ENCODE data around the gene DXO.
"Not testable (repeated sequence)": the region's sequence is repeated elsewhere in the genome, so short reads cannot be mapped to it uniquely, and the experiment has no call there.

Gene DXO

DNA sequence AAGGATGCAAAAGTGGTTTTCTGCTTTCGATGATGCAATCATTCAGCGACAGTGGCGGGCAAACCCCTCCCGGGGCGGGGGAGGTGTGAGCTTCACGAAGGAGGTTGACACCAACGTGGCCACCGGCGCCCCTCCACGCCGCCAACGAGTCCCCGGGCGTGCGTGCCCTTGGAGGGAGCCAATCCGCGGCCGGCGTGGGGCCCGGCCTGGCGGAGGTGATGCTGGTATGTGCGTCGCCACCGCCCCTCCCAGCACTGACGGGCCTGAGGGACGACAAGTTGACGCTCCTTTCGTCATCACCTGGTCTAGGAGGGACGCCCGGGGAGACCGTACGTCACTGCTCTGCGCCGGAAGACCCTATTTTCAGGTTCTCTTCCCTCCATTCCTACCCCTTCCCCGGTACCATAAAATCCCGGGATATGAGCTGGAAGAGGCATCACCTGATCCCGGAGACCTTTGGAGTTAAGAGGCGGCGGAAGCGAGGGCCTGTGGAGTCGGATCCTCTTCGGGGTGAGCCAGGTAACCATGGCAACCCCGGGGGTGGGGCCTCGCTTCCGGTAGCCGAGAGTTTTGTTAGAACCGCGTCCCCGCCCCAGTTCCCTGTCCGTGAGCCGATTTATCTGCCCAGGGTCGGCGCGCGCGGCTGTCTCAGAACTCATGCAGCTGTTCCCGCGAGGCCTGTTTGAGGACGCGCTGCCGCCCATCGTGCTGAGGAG is at the start of gene DXO:
Gene DXO, minus strand, starts transcription at position 146 of the 716 bp plus-strand sequence. CDS start 463 bp downstream, outside the sequence.
- DNase-seq: peak; percentile 99

GRCh38 chr6:32014547-32014946 is 42.6 kb upstream of the DXO start, which contains the start of gene C4B:
TSS of gene C4B (plus strand) at chr6:32014795. CDS start at chr6:32014846, 51 bp downstream.
- DNase-seq: not testable (repeated sequence)

- not testable (repeated sequence) for DNase-seq
Measured at GRCh38 chr6:32013738-32014137, 41.8 kb upstream of the DXO start.

GRCh38 chr6:32012941-32013617 is 41.1 kb upstream of the DXO start:
- not testable (repeated sequence) for DNase-seq

- not testable (repeated sequence) for DNase-seq
Measured at GRCh38 chr6:32010856-32011530, 39.1 kb upstream of the DXO start.

DNA sequence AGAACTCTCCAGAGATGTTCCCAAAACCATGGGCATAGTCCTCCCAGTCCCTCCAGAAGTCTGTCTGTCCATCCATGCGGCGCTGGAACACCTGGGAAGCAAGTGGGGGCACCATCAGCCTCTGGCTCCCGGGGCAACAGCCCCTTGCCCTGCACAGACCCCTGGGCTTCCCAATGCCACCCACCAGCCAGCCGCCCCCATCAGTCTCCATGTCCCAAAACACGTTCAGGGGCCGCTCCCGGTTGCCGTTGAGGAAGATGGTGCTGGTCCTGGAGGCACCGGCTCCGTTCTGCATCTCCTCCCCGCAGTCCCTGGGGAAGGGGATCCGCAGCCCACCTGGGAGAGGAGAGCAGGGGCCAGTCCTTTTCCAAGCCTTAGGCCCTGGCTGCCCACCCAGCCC is 37.6 kb upstream of the DXO start:
- DNase-seq: not testable (repeated sequence)

DNA sequence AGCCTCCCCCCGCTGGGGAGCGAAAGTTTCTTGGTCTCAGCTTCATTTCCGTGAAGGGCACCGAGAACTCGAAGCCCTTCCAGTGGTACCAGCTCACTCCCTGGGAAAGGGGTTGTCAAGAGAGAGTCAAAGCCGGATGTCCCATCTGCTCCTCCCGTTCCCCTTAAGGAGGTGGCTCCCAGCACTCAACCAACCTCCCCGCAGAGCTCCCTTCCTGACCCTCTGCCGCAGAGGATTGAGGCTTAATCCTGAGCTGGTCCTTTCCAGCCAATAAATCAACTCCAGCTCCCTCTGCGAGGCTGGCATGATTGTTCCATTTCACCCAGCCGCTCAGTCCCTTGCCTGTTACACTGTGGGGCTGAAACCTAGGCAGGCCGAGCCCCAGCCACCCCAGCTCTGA is 36.7 kb upstream of the DXO start:
- not testable (repeated sequence) for DNase-seq

DNA sequence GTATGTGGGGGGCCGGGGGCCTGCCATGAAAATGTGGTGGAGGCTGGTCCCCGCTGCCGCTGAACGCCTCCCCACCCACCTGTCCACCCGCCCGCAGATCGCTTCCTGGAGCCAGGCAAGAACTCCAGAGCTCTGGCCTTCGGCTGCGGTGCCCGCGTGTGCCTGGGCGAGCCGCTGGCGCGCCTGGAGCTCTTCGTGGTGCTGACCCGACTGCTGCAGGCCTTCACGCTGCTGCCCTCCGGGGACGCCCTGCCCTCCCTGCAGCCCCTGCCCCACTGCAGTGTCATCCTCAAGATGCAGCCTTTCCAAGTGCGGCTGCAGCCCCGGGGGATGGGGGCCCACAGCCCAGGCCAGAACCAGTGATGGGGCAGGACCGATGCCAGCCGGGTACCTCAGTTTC is 36.1 kb upstream of the DXO start:
- not testable (repeated sequence) for DNase-seq

GRCh38 chr6:32007086-32007485 is 35.1 kb upstream of the DXO start:
- not testable (repeated sequence) for DNase-seq

- DNase-seq: not testable (repeated sequence)
Measured at GRCh38 chr6:32005991-32006529, 34.1 kb upstream of the DXO start.

DNA sequence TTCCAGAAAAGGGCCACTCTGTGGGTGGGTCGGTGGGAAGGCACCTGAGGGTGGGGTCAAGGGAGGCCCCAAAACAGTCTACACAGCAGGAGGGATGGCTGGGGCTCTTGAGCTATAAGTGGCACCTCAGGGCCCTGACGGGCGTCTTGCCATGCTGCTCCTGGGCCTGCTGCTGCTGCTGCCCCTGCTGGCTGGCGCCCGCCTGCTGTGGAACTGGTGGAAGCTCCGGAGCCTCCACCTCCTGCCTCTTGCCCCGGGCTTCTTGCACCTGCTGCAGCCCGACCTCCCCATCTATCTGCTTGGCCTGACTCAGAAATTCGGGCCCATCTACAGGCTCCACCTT is 33.6 kb upstream of the DXO start:
- DNase-seq: not testable (repeated sequence)

DNA sequence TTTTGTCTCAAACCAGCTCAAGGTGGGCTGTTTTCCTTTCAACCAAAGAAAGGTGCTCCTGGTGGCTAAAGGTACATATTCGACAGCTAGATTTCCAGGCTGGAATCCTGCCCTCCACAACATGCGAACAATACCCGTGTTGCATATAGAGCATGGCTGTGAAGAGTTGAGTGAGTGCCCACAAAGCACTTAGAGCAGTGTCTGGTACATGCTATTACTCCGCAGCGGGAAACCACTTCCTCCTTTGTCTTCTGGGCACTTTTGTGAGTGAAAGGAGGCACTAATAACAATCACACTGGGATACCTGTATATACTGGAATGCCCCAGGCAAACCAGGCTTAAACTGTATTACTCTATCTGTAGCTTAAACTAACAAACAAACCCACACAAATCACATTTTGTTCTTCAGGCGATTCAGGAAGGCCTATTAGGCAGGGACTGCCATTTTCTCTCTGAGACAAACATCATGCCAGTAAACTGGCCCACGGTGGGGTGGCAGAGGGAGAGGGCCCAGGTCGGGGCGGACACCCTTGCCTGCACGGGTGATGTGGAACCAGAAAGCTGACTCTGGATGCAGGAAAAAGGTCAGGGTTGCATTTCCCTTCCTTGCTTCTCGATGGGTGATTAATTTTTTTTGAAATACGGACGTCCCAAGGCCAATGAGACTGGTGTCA is 33.1 kb upstream of the DXO start:
- DNase-seq: not testable (repeated sequence)

- not testable (repeated sequence) for DNase-seq
Measured at GRCh38 chr6:32004393-32004792, 32.5 kb upstream of the DXO start.

GRCh38 chr6:32003301-32003700 is 31.4 kb upstream of the DXO start:
- DNase-seq: not testable (repeated sequence)

DNA sequence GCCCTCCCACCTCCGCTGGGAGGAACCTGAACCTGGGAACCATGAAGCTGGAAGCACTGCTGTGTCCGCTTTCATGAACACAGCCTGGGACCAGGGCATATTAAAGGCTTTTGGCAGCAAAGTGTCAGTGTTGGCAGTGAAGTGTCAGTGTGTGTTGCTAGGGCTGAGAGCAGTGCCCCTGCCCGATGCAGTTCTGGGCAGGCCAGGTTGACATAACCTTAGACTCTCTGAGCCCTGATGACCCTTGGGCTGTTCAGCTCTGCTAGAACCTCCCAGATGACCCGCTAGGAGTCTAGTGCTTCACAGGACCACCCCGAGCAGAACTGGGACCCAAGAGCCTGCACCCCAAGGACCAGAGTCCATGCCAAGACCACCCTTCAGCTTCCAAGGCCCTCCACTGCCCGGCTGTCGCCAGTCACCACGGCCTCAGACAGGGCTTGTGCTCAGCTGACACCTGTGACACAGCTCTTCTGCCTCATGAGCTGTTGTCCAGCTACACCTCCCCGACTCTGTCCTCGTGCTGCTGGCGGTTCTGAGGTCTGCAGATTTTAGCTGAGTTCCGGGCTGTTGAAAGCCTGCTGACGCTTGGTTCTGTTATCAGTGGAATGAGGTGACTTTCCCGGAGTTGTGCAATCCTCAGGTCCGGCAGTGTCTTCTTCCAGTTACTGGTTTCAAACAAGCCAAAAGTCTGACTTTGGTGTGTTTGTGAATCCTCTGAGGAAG is 30.8 kb upstream of the DXO start:
- not testable (repeated sequence) for DNase-seq

GRCh38 chr6:31996385-31996784 is 24.4 kb upstream of the DXO start:
- DNase-seq: not testable (repeated sequence)

GRCh38 chr6:31994421-31994820 is 22.5 kb upstream of the DXO start:
- DNase-seq: not testable (repeated sequence)

GRCh38 chr6:31989363-31989762 is 17.4 kb upstream of the DXO start:
- not testable (repeated sequence) for DNase-seq

DNA sequence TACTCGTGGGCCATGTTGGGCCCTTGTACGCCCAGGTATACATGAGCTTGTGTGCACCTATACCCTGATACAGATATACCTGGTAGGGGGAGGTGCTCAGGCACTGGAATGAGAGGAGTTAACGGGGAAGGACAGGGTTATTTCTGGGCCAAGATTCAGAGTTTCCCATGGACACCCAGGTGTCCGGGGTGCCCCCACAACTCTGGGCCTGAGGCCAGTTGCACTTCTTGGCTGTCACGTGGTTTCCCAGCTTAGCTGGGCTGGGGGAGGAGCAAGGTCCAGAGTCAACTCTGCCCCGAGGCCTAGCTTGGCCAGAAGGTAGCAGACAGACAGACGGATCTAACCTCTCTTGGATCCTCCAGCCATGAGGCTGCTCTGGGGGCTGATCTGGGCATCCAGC is 9.8 kb upstream of the DXO start, which contains the start of gene C4A:
Gene C4A, plus strand, starts transcription at position 314 of the 400 bp plus-strand sequence. Its CDS starts 51 bp downstream, at position 365.
- not testable (repeated sequence) for DNase-seq

DNA sequence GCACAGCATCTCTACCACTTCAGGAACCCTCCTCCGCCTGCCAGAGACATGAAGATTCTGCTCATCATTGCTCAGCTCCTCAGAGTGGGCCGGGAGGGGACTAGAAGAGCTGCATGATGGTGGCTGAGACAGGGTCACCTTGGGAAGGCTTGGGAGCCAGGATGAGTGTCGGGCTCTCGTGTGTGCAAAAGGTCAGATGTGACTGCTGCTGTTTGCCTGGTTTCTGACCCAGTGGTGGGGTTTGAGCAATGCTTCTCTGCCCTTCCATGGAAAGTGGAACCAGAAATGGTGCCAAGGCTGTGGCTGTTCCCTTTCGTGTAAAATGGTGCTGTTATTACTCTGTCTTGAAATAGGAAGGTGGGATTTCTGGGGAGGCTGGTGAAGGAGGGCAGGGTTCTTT is 9.1 kb upstream of the DXO start:
- not testable (repeated sequence) for DNase-seq

- DNase-seq: not testable (repeated sequence)
Measured at GRCh38 chr6:31980195-31980876, 8.4 kb upstream of the DXO start.

Measured in fibroblast of skin of right quadriceps (primary cell).